ENCODE data around the gene HAGHL.
"Not testable (repeated sequence)": the region's sequence is repeated elsewhere in the genome, so short reads cannot be mapped to it uniquely, and the experiment has no call there.

HAGHL gene

GRCh38 chr16:760545-761343, 33.8 kb downstream of the HAGHL start, which contains the start of gene MSLN:
Gene MSLN, plus strand, starts transcription at chr16:760734. Its CDS starts 1,947 bp downstream, at chr16:762681.
- DNase-seq = no peak

DNA sequence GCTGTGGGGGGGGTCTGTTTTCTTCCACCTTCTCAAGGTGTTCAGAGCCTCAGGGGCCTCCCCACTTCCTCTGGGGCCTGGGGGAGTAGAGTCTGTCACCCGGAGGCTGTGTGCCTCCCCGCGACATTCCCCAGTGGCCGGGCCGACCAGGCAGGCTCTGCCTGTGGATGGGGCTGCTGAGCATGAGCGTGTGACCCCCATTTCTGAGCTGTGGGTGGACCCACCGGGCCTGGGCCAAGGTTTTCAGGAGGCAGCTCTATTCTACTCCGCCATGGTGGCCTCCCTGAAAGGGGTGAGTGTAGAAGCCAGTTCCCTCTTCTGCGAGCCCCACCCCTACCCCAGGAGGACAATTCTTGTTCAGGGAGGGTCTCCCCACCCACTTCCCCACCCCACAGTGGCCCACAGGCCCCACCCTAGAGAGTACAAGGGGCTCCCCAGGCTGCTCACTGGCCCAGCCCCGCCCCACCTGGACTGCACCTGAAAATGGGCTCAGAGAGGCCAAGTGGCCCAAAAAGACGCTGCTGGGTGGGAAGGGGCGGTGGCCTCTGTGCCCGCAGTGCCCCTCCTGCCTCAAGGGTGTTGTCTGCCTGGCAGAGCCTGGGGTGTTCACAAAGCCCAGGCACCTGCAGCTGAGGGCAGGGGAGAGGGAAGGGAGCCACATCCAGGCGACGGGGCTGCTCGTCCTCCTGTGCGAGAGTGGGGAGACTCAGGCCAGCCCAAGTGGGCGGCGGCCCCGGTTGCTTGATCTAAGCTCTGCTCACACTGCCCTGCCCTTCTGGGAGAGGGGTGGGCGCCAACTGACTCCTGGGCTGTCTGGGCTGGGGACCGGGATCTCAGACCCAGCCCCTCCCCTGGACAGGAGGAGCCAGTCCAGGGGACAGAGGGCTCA, 35.0 kb downstream of the HAGHL start:
- DNase-seq = no peak

DNA sequence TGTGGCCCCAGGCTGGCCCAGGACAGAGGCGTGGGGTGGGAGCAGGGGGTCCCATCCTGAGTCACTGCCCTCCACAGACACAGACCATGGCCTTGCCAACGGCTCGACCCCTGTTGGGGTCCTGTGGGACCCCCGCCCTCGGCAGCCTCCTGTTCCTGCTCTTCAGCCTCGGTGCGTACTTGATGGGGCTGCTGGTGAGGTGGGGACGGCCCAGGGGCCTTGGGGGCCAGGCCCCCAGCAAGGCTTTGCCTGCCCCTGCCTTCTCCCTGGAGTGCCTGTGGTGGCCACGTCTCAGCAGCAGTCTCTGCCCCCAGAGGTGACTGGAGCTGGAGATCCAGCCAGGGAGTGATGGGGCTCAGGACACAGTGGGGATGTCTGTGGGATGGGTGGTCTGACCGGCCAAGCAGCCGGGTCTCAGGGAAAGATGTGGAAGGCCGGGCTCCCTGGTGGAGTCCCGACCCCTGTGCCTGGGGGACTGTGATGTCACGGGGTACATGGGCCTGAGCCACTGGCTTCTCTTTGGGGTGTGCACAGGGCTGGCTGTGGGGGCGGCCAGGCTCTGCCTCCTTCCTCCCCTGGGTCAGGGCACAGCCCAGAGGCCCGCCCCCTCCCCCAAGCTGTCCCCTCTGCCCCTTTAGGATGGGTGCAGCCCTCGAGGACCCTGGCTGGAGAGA, 35.8 kb downstream of the HAGHL start:
- no peak for DNase-seq

DNA sequence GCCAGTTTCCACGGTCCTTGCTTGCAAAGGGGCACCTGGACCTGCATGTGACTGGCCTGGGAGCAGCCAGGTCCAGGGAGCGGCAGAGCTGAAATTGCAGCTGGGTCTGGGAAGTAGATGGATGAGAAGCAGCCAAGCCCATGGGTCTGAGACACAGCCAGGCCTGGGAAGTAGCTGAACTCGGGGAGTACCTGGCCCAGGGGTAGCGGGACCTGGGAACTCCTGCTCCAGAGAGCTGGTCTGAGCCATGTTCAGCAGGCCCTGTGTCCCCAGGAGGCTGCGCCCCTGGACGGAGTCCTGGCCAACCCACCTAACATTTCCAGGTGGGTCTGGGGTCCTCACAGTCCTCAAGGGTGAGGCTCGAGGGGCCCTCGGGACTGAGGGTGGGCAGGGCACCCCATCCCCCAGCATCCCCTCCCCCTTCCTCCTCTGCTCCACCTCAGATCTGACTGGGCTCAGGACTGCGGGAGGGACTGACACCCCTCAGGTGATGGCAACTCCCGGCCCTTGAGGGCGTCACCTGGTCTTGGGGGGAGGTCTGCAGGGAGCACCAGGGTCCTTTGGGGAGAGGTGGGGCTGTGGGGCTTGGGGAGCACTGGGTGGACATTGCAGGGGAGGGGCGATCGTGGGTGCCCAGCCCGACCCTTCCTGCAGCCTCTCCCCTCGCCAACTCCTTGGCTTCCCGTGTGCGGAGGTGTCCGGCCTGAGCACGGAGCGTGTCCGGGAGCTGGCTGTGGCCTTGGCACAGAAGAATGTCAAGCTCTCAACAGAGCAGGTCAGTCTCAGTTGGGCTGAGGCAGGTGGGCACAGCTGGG, 36.7 kb downstream of the HAGHL start:
- DNase-seq = no peak

GRCh38 chr16:764184-764750, 37.4 kb downstream of the HAGHL start:
- no peak for DNase-seq

- DNase-seq = no peak
These were observed 38.1 kb downstream of the HAGHL start for GRCh38 chr16:764848-765487.

DNA sequence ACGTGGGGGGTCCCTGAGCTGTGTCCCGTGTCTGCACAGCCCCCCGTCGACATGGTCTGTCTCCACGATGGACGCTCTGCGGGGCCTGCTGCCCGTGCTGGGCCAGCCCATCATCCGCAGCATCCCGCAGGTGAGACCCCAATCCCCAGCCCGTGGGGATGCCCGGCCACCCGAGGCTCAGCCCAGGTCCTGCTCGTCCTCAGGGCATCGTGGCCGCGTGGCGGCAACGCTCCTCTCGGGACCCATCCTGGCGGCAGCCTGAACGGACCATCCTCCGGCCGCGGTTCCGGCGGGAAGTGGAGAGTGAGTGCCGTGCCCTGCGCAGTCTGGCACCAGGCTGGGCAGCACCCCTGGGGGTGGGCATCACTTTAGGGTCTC, 38.6 kb downstream of the HAGHL start:
- no peak for DNase-seq

GRCh38 chr16:766008-766819, 39.3 kb downstream of the HAGHL start:
- DNase-seq = no peak

DNA sequence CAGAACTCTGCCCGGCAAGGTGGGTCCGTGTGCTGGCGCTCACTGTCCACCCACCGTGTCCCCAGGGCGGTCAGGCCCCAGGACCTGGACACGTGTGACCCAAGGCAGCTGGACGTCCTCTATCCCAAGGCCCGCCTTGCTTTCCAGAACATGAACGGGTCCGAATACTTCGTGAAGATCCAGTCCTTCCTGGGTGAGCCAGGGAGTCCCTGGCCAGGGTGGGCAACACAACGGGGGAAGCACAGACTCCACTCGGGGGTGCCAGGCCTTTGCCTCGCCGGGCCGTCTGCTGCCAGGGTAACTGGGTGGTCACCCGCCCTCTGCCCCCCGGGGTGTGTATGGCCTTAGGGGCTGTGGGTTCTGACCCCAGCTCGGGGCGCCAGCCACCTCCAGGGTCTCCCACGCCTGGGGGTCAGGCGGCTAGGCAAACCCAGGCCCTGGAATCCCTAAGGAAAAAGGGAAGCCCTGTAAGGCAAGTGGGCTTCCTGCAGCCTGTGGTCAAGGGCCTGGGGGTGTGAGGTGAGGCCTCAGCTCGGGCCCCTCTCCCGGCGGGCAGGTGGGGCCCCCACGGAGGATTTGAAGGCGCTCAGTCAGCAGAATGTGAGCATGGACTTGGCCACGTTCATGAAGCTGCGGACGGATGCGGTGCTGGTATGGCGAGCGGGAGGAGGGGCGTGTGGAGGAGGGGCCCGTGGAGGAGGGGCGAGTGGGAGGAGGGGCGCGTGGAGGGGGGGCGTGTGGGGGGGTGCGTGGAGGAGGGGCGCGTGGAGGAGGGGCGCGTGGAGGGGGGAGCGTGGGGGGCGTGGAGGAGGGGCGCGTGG, 40.1 kb downstream of the HAGHL start:
- DNase-seq = no peak

DNA sequence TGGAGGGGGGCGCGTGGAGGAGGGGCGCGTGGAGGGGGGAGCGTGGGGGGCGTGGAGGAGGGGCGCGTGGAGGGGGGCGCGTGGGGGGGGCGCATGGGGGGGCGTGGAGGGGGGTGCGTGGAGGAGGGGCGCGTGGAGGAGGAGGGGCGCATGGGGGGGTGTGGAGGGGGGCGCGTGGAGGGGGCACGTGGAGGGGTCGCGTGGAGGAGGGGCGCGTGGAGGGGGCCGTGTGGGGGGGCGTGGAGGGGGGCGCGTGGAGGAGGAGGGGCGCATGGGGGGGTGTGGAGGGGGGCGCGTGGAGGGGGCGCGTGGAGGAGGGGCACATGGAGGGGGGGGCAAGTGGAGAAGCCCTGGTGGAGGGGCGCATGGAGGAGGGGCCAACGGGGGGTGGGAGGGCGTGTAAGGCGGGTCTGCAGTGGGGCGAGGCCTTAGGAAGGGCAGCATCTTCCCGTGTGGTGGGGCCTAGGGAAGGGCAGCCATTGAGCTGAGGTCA, 40.9 kb downstream of the HAGHL start:
- DNase-seq = no peak

- DNase-seq = no peak
These were observed 41.5 kb downstream of the HAGHL start for GRCh38 chr16:768428-768827.

GRCh38 chr16:769184-769784, 42.4 kb downstream of the HAGHL start:
- no peak for DNase-seq

GRCh38 chr16:769934-770333, 43.0 kb downstream of the HAGHL start:
- no peak for DNase-seq

- no peak for DNase-seq
These were observed 43.5 kb downstream of the HAGHL start for GRCh38 chr16:770411-770810.

- DNase-seq = no peak
These were observed 46.1 kb downstream of the HAGHL start for GRCh38 chr16:772959-773358.

GRCh38 chr16:774086-775001, 47.4 kb downstream of the HAGHL start:
- DNase-seq = no peak

- DNase-seq = no peak
These were observed 48.4 kb downstream of the HAGHL start for GRCh38 chr16:775236-775796.

DNA sequence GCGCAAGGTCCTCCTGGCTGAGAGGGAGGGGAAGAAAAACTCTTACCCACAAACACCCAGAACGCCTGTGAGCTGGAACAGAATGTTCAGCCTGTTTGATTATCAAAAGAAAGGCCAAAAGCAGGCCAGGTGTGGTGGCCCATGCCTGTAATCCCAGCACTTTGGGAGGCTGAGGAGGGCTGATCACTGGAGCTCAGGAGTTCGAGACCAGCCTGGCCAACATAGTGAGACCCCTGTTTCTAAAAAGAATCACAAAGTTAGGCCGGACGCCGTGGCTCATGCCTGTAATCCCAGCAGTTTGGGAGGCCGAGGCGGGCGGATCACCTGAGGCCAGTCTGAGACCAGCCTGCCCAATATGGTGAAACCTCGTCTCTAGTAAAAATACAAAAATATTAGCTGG, 49.4 kb downstream of the HAGHL start:
- not testable (repeated sequence) for DNase-seq
